Activated T-cell treated with anti-CD3 and anti-CD28 coated beads, Interleukin-2, amount 50 U/mL, for 1 hour (primary cell): Measurements from ENCODE around the gene WDR70.
"Not testable (repeated sequence)": the region's sequence is repeated elsewhere in the genome, so short reads cannot be mapped to it uniquely, and the experiment has no call there.

ENCODE experiments used
- DNase-seq: peaks from one replicate; pipeline ENCODE4 v3.0.0-alpha.2; 2020

The WDR70 gene

GRCh38 chr5:37575541-37576489 lies 196.7 kb downstream of the WDR70 start:
- DNase-seq = no peak

GRCh38 chr5:37576552-37576951 lies 197.4 kb downstream of the WDR70 start:
- DNase-seq = no peak

DNA sequence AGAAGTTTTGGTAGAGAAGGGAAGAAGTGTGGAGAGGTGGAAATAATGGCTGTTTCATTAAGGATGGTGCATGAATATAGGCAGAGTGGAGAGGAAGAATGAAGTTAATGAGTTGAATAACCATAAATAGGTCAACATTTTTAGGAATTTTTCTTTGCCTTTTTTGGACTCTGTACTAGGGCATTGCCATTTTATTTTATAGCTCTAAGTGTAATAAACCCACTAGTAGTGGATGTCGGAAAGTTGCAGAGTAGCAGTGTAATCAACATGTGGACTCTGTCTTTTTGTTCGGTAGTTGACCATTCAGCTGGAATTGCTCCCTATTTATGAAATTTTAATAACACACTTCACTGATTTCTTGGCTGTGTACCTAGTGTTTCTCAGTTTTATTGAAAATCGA lies 199.1 kb downstream of the WDR70 start:
- no peak for DNase-seq

- no peak for DNase-seq
These were observed 201.0 kb downstream of the WDR70 start for GRCh38 chr5:37580106-37580505.

DNA sequence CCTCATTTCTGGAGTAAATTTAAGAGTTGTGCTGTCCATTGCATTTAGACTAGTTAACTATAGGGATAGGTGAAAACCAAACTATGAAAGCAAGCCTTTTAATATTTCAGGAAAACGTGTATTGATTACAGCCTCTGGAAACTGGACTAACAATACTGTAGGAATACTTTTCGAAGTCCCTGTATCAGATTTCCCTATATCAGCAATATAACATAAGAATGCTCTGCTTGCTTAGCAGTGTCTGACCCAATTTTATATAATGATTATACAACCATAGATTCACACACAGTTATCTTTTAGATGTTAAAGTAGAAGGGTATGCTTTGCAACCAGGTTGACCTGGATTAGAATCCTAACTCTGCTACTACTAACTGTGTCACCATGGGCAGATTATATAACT lies 203.1 kb downstream of the WDR70 start:
- DNase-seq = no peak

GRCh38 chr5:37593292-37593691 lies 214.2 kb downstream of the WDR70 start:
- DNase-seq = not testable (repeated sequence)

DNA sequence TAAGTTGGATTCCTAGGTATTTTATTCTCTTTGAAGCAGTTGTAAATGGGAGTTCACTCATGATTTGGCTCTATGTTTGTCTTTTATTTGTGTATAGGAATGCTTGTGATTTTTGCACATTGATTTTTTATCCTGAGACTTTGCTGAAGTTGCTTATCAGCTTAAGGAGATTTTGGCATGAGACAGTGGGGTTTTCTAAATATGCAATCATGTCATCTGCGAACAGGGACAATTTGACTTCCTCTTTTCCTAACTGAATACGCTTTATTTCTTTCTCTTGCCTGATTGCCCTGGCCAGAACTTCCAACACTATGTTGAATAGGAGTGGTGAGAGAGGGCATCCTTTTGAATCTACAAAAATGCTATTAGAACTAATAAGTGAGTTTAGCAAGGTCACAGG lies 215.7 kb downstream of the WDR70 start:
- DNase-seq = not testable (repeated sequence)

- no peak for DNase-seq
These were observed 219.6 kb downstream of the WDR70 start for GRCh38 chr5:37598733-37599132.

DNA sequence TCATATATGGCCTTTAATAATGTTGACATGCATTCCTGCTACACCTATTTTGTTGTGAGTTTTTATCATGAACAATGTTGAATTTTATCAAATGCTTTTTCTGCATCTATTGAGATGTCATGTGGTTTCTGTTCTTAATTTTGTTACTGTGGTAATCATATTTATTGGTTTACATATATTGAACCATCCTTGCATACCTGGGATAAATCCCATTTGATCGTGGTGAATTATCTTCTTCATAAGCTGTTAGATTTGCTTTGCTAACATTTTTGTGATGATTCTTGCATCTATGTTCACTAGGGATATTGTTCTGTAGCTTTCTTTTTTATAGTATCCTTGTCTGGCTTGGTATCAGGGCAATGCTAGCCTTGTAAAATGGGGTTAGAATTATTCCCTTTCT lies 222.0 kb downstream of the WDR70 start:
- no peak for DNase-seq

DNA sequence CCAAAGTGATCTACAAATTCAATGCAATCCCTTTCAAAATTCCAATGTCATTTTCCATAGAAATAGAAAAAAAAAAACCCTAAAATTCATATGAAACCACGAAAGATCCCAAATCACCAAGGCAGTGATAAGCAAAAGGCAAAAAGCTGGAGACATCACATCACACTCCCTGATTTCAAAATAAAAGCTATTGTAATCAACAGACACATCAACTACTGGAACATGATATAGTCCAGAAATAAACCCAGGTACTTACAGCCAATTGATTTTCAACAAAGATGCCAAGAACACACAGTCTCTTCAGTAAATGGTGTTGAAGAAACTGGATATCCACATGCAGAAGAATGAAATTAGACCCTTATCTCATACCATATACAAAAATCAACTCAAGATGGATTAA lies 224.0 kb downstream of the WDR70 start:
- no peak for DNase-seq

GRCh38 chr5:37604290-37604689 lies 225.2 kb downstream of the WDR70 start:
- no peak for DNase-seq

DNA sequence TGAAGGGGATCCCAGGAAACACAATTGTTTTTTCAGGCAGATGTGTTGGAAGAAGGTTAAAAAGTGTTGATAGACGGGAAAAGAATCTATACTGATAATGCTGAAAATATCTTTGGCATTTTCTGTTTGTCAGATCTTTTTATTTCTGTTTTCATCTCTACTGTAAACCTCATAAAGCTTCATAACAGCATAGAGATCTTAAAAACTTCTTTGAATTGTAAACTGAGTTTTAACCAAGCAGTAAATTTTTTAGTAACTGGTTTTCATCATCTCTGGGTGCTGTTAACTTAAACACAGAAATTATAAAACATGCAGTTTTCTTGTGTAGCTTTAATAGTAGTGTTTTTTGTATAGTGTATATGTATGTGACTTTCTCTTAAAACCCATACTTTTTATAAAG lies 227.0 kb downstream of the WDR70 start:
- no peak for DNase-seq

GRCh38 chr5:37606632-37607248 lies 227.6 kb downstream of the WDR70 start:
- no peak for DNase-seq

GRCh38 chr5:37615184-37615583 lies 236.1 kb downstream of the WDR70 start:
- no peak for DNase-seq

GRCh38 chr5:37619353-37619752 lies 240.2 kb downstream of the WDR70 start:
- DNase-seq = no peak

DNA sequence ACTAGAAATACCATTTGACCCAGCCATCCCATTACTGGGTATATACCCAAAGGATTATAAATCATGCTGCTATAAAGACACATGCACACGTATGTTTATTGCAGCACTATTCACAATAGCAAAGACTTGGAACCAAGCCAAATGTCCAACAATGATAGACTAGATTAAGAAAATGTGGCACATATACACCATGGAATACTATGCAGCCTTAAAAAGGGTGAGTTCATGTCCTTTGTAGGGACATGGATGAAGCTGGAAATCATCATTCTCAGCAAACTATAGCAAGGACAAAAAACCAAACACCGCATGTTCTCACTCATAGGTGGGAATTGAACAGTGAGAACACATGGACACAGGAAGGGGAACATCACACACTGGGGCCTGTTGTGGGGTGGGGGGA lies 243.2 kb downstream of the WDR70 start:
- not testable (repeated sequence) for DNase-seq

GRCh38 chr5:37626266-37626665 lies 247.1 kb downstream of the WDR70 start:
- DNase-seq = no peak

DNA sequence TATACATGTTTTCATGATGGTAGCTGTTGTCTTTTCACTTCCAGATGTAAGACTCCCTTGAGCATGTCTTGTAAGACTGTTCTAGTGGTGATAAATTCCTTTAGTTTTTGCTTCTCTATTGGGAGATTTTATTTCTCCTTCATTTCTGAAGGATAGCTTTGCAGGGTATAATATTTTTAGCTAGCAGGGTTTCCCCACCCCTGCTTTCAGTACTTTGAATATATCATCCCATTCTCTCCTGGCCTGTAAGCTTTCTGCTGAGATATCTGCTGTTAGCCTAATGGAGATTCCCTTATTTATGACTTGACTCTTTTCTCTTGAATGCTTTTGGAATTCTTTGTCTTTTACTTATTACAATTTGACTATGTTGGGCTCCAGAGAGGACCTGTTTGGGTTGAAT lies 249.8 kb downstream of the WDR70 start:
- no peak for DNase-seq

DNA sequence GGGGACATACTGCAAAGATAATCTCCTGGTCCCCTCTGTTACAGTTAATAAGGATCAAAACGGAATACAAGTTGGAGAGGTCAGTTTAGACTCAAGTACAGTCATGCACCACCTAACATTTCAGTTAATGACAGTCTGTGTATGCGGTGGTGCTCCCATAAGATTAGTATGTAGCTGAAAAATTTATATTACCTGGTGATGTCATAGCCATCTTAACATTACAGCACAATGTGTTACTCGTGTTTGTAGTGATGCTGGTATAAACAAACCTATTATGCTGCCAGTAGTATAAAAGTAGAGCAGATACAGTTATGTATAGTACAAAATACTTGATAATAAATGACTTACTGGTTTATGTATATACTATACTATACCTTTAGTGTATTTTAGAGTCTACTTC lies 252.8 kb downstream of the WDR70 start:
- no peak for DNase-seq

DNA sequence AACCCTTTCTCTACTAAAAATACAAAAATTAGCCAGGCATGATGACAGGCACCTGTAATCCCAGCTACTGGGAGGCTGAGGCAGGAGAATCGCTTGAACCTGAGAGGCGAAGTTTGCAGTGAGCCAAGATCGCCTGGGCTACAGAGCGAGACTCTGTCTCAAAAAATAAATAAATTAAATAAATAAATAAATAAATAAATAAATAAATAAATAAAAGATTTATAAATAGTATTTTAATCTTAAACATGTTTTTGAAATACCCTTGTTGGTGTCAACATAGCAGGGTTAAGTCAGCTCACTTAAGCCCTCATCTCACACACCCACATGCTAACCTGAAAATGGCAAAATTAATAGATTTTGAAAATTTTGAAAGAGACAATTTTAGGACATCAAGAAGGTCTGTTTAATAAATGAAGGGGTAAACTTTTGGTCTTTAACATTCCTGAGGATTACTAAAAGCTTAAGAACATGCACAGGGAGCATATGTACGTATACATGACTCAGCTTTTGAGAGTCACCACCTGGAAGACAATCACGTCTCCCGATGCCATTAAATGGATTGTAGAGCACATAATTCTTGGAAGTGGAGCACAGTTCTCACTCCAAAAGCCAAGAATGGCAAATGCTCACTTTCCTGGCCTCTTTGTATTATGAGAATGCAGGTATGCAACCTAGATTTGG lies 258.2 kb downstream of the WDR70 start:
- no peak for DNase-seq

DNA sequence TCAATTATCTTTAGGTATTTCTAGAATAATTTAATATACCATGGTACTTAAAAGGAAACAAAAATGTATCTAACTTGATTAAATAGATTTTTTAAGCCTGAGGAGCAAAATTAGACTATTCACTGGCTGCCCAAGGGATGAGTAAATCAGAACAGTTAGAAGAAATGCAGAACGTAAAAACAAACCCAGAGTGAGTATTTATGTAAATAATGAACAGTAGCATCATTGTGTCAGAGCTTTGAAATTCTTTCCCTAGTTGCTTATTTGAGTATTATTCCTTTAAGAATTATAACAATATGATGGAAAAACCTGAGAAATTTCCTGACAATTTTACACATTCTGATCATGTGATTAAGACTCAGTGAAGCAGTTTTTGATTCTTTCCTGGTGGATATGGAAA lies 259.8 kb downstream of the WDR70 start:
- DNase-seq = no peak

GRCh38 chr5:37640088-37640487 lies 261.0 kb downstream of the WDR70 start:
- DNase-seq = no peak

DNA sequence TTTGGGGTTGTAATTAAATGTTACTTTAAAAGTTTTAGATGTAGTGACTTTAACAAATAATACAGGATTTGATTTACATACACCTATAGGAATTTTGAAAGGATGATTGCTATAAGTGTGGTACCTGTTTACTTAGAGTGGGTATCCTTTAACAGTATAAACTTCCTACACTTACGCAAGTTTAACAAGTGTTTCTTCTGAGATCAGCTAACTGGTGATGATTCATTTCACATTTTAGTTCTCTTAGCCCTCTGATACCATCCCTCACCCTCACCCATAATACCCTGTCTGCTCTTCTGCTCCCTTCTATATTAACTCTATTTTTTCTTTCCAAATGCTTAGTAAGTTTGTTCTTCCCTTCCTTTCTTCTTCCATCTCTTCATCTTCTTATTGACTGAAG lies 262.8 kb downstream of the WDR70 start:
- DNase-seq = no peak

- DNase-seq = no peak
These were observed 266.6 kb downstream of the WDR70 start for GRCh38 chr5:37645707-37646106.
